B cell (primary cell): Measurements from ENCODE around the gene CACNB4. TPM values are rescaled to one million over a fixed set of nuclear protein-coding genes. Genes with fewer than 3 reads are reported as not detected.

Experiments used
- ATAC-seq: fragments of 200-7000 bp; cut with Tn5 transposase; one replicate; pipeline ENCODE4 v1.10.0; 2021; ENCODE audit warnings: low read depth, mild to moderate bottlenecking, moderate number of reproducible peaks, moderate library complexity
- CTCF ChIA-PET: fragments of 350-600 bp; sonication (Branson Sonifier 250); formaldehyde crosslinking; loops from one replicate; lab custom pipeline; 2021; ENCODE audit warnings: antibody characterized with exemption, inconsistent platforms; lab: Charles Lee
- POLR2A ChIA-PET: fragments of 350-600 bp; sonication (Branson Sonifier 250); formaldehyde crosslinking; loops from one replicate; lab custom pipeline; 2021; ENCODE audit warnings: antibody characterized with exemption; lab: Charles Lee
- DNase-seq: peaks from one replicate; pipeline ENCODE4 v3.0.0; 2013
- H2AFZ ChIP-seq: 2 replicates; pipeline ENCODE4 v1.6.1; 2012; ENCODE audit warnings: mild to moderate bottlenecking, low read depth, low read length; ENCODE audit not compliant: insufficient read depth, poor library complexity, severe bottlenecking
- H3K27ac ChIP-seq, 2 donors: 1 replicate in 1 of 2; 2 replicates in 1 of 2; pipeline ENCODE4 v1.5.1; 2012 to 2013; ENCODE audit warnings: low read length in 2 of 2, mild to moderate bottlenecking in 2 of 2, moderate library complexity in 1 of 2
- H3K27me3 ChIP-seq, 4 experiments: fragments of 200-600 bp in 1 of 4; sonication (generic) in 1 of 4; replicated peaks in 1 of 4; 1 replicate in 2 of 4; 2 replicates in 2 of 4; pipeline versions ENCODE4 v1.6.1 to v1.7.0; 2013 to 2016; ENCODE audit warnings: low read length in 3 of 4, mild to moderate bottlenecking in 2 of 4, mixed read lengths in 1 of 4, moderate library complexity in 1 of 4; ENCODE audit not compliant: insufficient read depth in 4 of 4, control insufficient read depth in 3 of 4; ENCODE audit errors: control extremely low read depth in 1 of 4
- H3K36me3 ChIP-seq, 2 experiments: replicated peaks in 1 of 2; 1 replicate in 1 of 2; 2 replicates in 1 of 2; pipeline versions ENCODE4 v1.6.1 to v1.7.1; 2013; ENCODE audit warnings: low read length in 1 of 2; ENCODE audit not compliant: insufficient read depth in 2 of 2, control insufficient read depth in 1 of 2; ENCODE audit errors: control extremely low read depth in 1 of 2, extremely low read depth in 1 of 2
- H3K4me1 ChIP-seq, 2 donors: fragments of 200-600 bp in 1 of 2; sonication (generic) in 1 of 2; 1 replicate in 1 of 2; 2 replicates in 1 of 2; pipeline versions ENCODE4 v1.5.1 to v1.6.1; 2013 to 2017; ENCODE audit warnings: low read length in 2 of 2; ENCODE audit not compliant: control insufficient read depth in 2 of 2, insufficient read depth in 2 of 2
- H3K4me2 ChIP-seq: replicated peaks from 2 replicates; pipeline ENCODE3; 2012; ENCODE audit warnings: mild to moderate bottlenecking, low read depth, low read length; ENCODE audit not compliant: poor library complexity, severe bottlenecking
- H3K4me3 ChIP-seq, 5 experiments: fragments of 200-600 bp in 1 of 5; sonication (generic) in 1 of 5; 1 replicate in 3 of 5; 2 replicates in 2 of 5; pipeline versions ENCODE4 v1.5.1 to v1.7.0; 2011 to 2016; ENCODE audit warnings: low read length in 4 of 5, mild to moderate bottlenecking in 4 of 5, low read depth in 2 of 5, control low read depth in 1 of 5, moderate library complexity in 1 of 5; ENCODE audit not compliant: insufficient read depth in 1 of 5; ENCODE audit errors: control extremely low read depth in 1 of 5, extremely low read depth in 1 of 5
- H3K79me2 ChIP-seq: fragments of 200-600 bp; sonication (generic); one replicate; pipeline ENCODE4 v1.6.0; 2016; ENCODE audit warnings: low read length; ENCODE audit not compliant: control insufficient read depth, insufficient read depth
- H3K9ac ChIP-seq: fragments of 200-600 bp; sonication (generic); 2 replicates; pipeline ENCODE4 v1.6.1; 2017; ENCODE audit warnings: mild to moderate bottlenecking, low read length, moderate library complexity
- H3K9me3 ChIP-seq, 3 donors: one replicate each; pipeline versions ENCODE4 v1.6.1 to v1.7.1; 2013; ENCODE audit warnings: low read length in 2 of 3; ENCODE audit not compliant: control insufficient read depth in 2 of 3, insufficient read depth in 1 of 3; ENCODE audit errors: control extremely low read depth in 1 of 3
- H4K20me1 ChIP-seq: 2 replicates; pipeline ENCODE4 v1.6.0; 2012; ENCODE audit warnings: mild to moderate bottlenecking, low read length; ENCODE audit not compliant: insufficient read depth, control insufficient read depth, poor library complexity, severe bottlenecking
- H3K27ac Mint-ChIP-seq: one replicate; pipeline ENCODE4 v1.8.0; 2021; ENCODE audit warnings: mixed read lengths
- H3K27me3 Mint-ChIP-seq: one replicate; pipeline ENCODE4 v1.8.0; 2021; ENCODE audit warnings: mixed read lengths
- H3K4me1 Mint-ChIP-seq: one replicate; pipeline ENCODE4 v1.8.0; 2021; ENCODE audit warnings: mixed read lengths
- H3K4me3 Mint-ChIP-seq: one replicate; pipeline ENCODE4 v1.8.0; 2021; ENCODE audit warnings: mixed read lengths
- H3K9me3 Mint-ChIP-seq: one replicate; pipeline ENCODE4 v1.8.0; 2022; ENCODE audit warnings: mixed read lengths; ENCODE audit not compliant: insufficient read depth
- EZH2 ChIP-seq: IDR thresholded peaks from 2 replicates; pipeline ENCODE4 v1.6.1; 2012; ENCODE audit warnings: borderline replicate concordance, low read depth, mild to moderate bottlenecking, moderate library complexity, low read length; ENCODE audit not compliant: insufficient read depth, poor library complexity, severe bottlenecking
- WGBS: methylation state at CpG from one replicate; pipeline ENCODE4 v1.1.5; 2013; ENCODE audit warnings: missing lambda C conversion rate; ENCODE audit not compliant: insufficient coverage; 5-methylcytosine and 5-hydroxymethylcytosine counted together
- intact Hi-C: fragments of 100-400 bp; cut with micrococcal nuclease; formaldehyde crosslinking; loops from one replicate; pipeline ENCODE4 v1.10.0; 2022
- polyA plus RNA-seq: library from polyadenylated mRNA; depleted of rRNA; stranded (reverse); fragments of >200 nt; gene quantifications from 2 replicates; pipeline ENCODE4 v1.2.3, GENCODE V29; 2012
- total RNA-seq, 2 donors: library from RNA; stranded (reverse); fragments of 120-200 nt in 1 of 2; gene quantifications; 1 replicate in 1 of 2; 2 replicates in 1 of 2; pipeline versions ENCODE4 v1.2.3 to v1.2.4, GENCODE V29; 2013 to 2022
- TF ChIP-seq, protein P1 (sequence below): fragments of 200-600 bp; IDR thresholded peaks from one replicate; pipeline ENCODE4 v1.8.0; 2022; ENCODE audit warnings: antibody characterized with exemption, mild to moderate bottlenecking

The CACNB4 gene
- total and polyA plus RNA-seq, 2 donors (not counting 1 experiment from before 2014, with no cell fraction given) = 0.12 to 1.4 TPM

DNA sequence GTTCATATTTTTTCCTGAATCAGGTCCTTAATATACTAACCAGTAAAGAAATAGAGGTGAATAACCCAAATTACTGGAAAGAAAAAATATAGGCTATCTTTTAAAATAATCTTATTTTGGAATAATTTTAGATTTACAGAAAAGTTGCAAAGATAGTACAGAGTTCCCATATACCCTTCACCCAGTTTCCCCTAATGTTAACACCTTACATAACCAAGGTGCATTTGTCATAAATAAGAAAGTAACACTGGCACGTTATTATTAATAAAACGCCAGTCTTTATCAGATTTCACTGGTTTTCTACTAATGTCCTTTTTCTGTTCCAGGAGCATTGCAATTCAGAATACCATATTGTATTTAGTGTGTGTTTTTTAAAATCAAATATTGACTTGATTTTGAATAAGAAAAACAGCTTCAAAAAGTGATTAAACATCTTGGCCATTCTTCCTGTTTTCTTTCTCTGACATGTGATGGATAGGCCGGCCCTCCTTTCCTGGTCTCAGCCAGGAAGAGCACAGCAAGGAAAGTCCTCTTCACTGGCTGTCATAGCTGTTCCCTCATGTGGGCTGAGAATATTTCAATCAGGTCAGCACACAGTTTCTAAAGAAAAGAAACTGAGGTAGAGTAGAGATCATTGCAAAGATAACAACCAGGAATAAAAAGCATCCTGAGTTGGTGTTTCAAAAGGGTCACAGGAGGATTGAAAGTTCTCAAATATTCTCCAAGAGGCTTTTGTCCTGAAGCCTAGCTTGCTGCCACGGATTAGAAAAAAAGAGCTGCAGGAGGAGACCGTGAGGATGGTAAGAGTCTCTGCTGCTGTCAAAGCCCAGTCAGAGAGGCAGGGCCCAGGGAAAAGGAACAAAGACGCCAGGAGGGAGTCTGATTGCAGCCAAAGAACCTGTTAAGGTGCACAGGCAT lies 191.3 kb downstream of the CACNB4 start:
- H3K27ac Mint-ChIP-seq = no peak overlapping the region
- Histone ChIP-seq H2AFZ (no peak overlapping the region), H3K4me1 (peaks cover 0 to 4% of the 10 kb centered on the region in 2 donors), H3K4me2 (no peak overlapping the region), H3K27ac (no peak overlapping the region), H3K9ac (no peak overlapping the region), H3K36me3 (no peaks in the 10 kb centered on the region), H3K27me3 (peaks cover 0 to 2% (median 0%) of the 10 kb centered on the region in 4 experiments), H3K4me3 (no peak overlapping the region), H3K9me3 (no peaks in the 10 kb centered on the region), H3K79me2 (no peaks in the 10 kb centered on the region), H4K20me1 (no peaks in the 10 kb centered on the region)
- WGBS = 98% methylated on average over 4 of the region's 6 CpGs
- peaks cover 7% of the 10 kb centered on the region for H3K27me3 Mint-ChIP-seq
- ATAC-seq = no peak
- DNase-seq = no peak
- peaks cover 4% of the 10 kb centered on the region for H3K9me3 Mint-ChIP-seq
- POLR2A ChIA-PET = no interaction called here
- CTCF ChIA-PET = interaction anchor here (0.9 kb wide), 1 partner anchor 91 kb away, joined by 3 read pairs; no protein-coding TSS in a partner anchor
- intact Hi-C loops = no loop called here
- TF ChIP-seq, protein P1, sequence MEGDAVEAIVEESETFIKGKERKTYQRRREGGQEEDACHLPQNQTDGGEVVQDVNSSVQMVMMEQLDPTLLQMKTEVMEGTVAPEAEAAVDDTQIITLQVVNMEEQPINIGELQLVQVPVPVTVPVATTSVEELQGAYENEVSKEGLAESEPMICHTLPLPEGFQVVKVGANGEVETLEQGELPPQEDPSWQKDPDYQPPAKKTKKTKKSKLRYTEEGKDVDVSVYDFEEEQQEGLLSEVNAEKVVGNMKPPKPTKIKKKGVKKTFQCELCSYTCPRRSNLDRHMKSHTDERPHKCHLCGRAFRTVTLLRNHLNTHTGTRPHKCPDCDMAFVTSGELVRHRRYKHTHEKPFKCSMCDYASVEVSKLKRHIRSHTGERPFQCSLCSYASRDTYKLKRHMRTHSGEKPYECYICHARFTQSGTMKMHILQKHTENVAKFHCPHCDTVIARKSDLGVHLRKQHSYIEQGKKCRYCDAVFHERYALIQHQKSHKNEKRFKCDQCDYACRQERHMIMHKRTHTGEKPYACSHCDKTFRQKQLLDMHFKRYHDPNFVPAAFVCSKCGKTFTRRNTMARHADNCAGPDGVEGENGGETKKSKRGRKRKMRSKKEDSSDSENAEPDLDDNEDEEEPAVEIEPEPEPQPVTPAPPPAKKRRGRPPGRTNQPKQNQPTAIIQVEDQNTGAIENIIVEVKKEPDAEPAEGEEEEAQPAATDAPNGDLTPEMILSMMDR = no peak
- TF ChIP-seq EZH2 = no peak
- no peak overlapping the region for H3K4me3 Mint-ChIP-seq
- peaks cover 11% of the 10 kb centered on the region for H3K4me1 Mint-ChIP-seq

DNA sequence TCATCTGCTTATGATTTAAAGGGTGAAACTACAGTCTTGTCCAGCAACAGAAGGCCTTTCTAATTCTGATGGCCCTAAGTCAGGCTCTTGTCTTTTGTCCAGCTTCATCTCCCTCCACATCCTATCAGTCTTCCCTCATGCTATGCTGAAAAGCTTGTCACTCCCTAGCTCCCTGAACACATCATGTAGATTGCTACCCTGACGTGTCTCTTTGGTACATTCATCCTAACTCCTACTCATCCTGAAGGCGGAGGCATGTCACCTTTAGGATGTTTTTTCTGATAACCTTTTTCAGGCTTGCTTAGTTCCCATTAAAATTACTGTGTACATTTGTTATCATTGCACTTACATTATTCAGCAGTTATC lies 192.2 kb downstream of the CACNB4 start:
- no peak overlapping the region for H3K27ac Mint-ChIP-seq
- no peak overlapping the region for H3K4me3 Mint-ChIP-seq
- H3K27me3 ChIP-seq = peaks cover 0 to 2% (median 0%) of the 10 kb centered on the region in 4 experiments
- H3K79me2 ChIP-seq = no peaks in the 10 kb centered on the region
- TF ChIP-seq, protein P1 = no peak
- no peak for TF ChIP-seq EZH2
- intact Hi-C loops = no loop called here
- H3K9ac ChIP-seq = no peak overlapping the region
- no peak overlapping the region for H3K4me2 ChIP-seq
- H3K4me1 ChIP-seq = peaks cover 0 to 4% of the 10 kb centered on the region in 2 donors
- peaks cover 4% of the 10 kb centered on the region for H3K9me3 Mint-ChIP-seq
- no peaks in the 10 kb centered on the region for H3K9me3 ChIP-seq
- H3K27me3 Mint-ChIP-seq = peaks cover under 1% of the 10 kb centered on the region
- no peaks in the 10 kb centered on the region for H4K20me1 ChIP-seq
- no peaks in the 10 kb centered on the region for H3K36me3 ChIP-seq
- ChIA-PET CTCF (interaction anchor here (0.9 kb wide), 1 partner anchor 92 kb away, joined by 3 read pairs; no protein-coding TSS in a partner anchor), POLR2A (no interaction called here)
- no peak overlapping the region for H3K4me3 ChIP-seq
- 60% methylated on average over 1 of the region's 2 CpGs for WGBS
- H3K4me1 Mint-ChIP-seq = peaks cover 11% of the 10 kb centered on the region
- H2AFZ ChIP-seq = no peak overlapping the region
- no peak overlapping the region for H3K27ac ChIP-seq
- DNase-seq = no peak
- no peak for ATAC-seq
